ENCODE measurements around the gene ZNF831. TPM values are rescaled to one million over a fixed set of nuclear protein-coding genes. Genes with fewer than 3 reads are reported as not detected.

ZNF831 gene
- total and polyA plus RNA-seq, 9 donors = 0.05 to 0.36 (median 0.15) TPM; not detected in 1

GRCh38 chr20:59124296-59125029 lies 39.2 kb upstream of the ZNF831 start:
- no peaks in the 10 kb centered on the region for H3K9me3 ChIP-seq
- TF ChIP-seq CTCF (IDR thresholded peaks at IDR 0.05) (no peak), POLR2A (IDR thresholded peaks at IDR 0.05) (no peak), EP300 (IDR thresholded peaks at IDR 0.05) (no peak)
- no peaks in the 10 kb centered on the region for H3K36me3 ChIP-seq
- intact Hi-C loops (cut with DNase I) = no loop called here
- WGBS, 3 donors = 56 to 59% (median 58%) methylated on average over 15 of the region's 15 CpGs
- H3K4me3 ChIP-seq = no peak overlapping the region
- no peak for DNase-seq
- no peak overlapping the region for H3K27ac ChIP-seq
- no peaks in the 10 kb centered on the region for H3K4me1 ChIP-seq (ENCODE audit: insufficient read depth)
- H3K27me3 ChIP-seq = no peaks in the 10 kb centered on the region

GRCh38 chr20:59125332-59125731 lies 38.3 kb upstream of the ZNF831 start:
- H3K27ac ChIP-seq = no peak overlapping the region
- TF ChIP-seq CTCF (IDR thresholded peaks at IDR 0.05) (no peak), EP300 (IDR thresholded peaks at IDR 0.05) (no peak), POLR2A (IDR thresholded peaks at IDR 0.05) (no peak)
- no peaks in the 10 kb centered on the region for H3K27me3 ChIP-seq
- H3K9me3 ChIP-seq = no peaks in the 10 kb centered on the region
- 85 to 86% (median 86%) methylated on average over 7 of the region's 7 CpGs for WGBS, 3 donors
- DNase-seq = no peak
- H3K36me3 ChIP-seq = no peaks in the 10 kb centered on the region
- H3K4me1 ChIP-seq (ENCODE audit: insufficient read depth) = no peaks in the 10 kb centered on the region
- intact Hi-C loops (cut with DNase I) = no loop called here
- no peak overlapping the region for H3K4me3 ChIP-seq

GRCh38 chr20:59125836-59126235 lies 37.8 kb upstream of the ZNF831 start:
- TF ChIP-seq CTCF (IDR thresholded peaks at IDR 0.05) = no peak
- no peak for TF ChIP-seq EP300 (IDR thresholded peaks at IDR 0.05)
- no peak for TF ChIP-seq POLR2A (IDR thresholded peaks at IDR 0.05)
- no peaks in the 10 kb centered on the region for H3K27me3 ChIP-seq
- no peaks in the 10 kb centered on the region for H3K9me3 ChIP-seq
- intact Hi-C loops (cut with DNase I) = no loop called here
- H3K4me3 ChIP-seq = no peak overlapping the region
- 37 to 48% (median 38%) methylated on average over 7 of the region's 7 CpGs for WGBS, 3 donors
- no peaks in the 10 kb centered on the region for H3K36me3 ChIP-seq
- DNase-seq = no peak
- H3K4me1 ChIP-seq (ENCODE audit: insufficient read depth) = no peaks in the 10 kb centered on the region
- H3K27ac ChIP-seq = no peak overlapping the region

DNA sequence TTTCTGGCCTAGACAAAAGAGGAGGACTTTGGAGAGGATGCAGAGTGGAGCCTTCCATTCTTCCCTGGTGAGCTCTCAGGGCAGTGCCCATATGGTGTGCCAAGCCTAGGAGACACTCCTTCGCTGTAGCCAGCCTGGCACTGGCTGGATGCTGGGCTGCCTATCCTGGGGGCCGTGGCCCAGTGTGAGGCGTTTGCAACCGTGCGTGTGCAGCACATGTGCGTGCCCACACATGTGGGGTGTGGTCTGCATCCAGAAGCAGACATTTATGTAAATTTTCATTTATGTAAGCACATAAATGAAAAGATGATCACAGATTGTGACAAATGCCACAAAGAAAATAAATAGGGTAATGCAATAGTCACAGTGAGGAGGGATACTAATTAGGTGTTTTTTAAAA lies 35.8 kb upstream of the ZNF831 start:
- Histone ChIP-seq H3K4me1 (ENCODE audit: insufficient read depth) (no peaks in the 10 kb centered on the region), H3K4me3 (no peak overlapping the region), H3K36me3 (no peaks in the 10 kb centered on the region), H3K9me3 (no peaks in the 10 kb centered on the region), H3K27ac (no peak overlapping the region), H3K27me3 (no peaks in the 10 kb centered on the region)
- intact Hi-C loops (cut with DNase I) = no loop called here
- DNase-seq = no peak
- 87 to 92% (median 89%) methylated on average over 6 of the region's 6 CpGs for WGBS, 3 donors
- TF ChIP-seq EP300 (IDR thresholded peaks at IDR 0.05) = no peak
- no peak for TF ChIP-seq CTCF (IDR thresholded peaks at IDR 0.05)
- no peak for TF ChIP-seq POLR2A (IDR thresholded peaks at IDR 0.05)

Data from ovary (tissue), 9 donors.